K562 (cell line): Measurements from ENCODE around the gene GPR135. TPM values are rescaled to one million over a fixed set of nuclear protein-coding genes. Genes with fewer than 3 reads are reported as not detected.

Experiments
- ATAC-seq: fragments of 200-7000 bp; cut with Tn5 transposase; 3 replicates; pipeline ENCODE4 v1.9.1; 2020; ENCODE audit warnings: moderate library complexity
- BruUV-seq: library from RNA; stranded (reverse); fragments of 400-500 nt; replicated peaks from 2 replicates; lab custom pipeline; 2021; lab: Mats Ljungman, UMichigan
- CTCF ChIA-PET: fragments of 300-600 bp; formaldehyde crosslinking; extraction: SDS; loops from one replicate; lab custom pipeline; 2021; ENCODE audit warnings: low intra/inter-chr PET ratio; lab: Yijun Ruan, JAX
- POLR2A ChIA-PET: fragments of 300-600, 350-650 bp; sonication (Branson Sonifier 250); formaldehyde crosslinking; extraction: SDS; loops from one replicate; lab custom pipeline; 2021; ENCODE audit warnings: antibody characterized with exemption, inconsistent platforms; lab: Yijun Ruan, JAX
- DNase-seq, 4 experiments: peaks; one replicate each; pipeline versions ENCODE4 v3.0.0 to v3.0.0-alpha.2; 2011 to 2018; ENCODE audit warnings: low spot score in 3 of 4, mixed read lengths in 3 of 4; ENCODE audit errors: extremely low read depth in 1 of 4
- FAIRE-seq: peaks from 2 replicates; lab custom pipeline; 2011; peaks lifted over from hg19 to GRCh38; lab: Jason Lieb, UNC
- H2AFZ ChIP-seq: 2 replicates; pipeline ENCODE4 v1.6.0; 2011; ENCODE audit warnings: low read depth, low read length, control low read depth, inconsistent platforms
- H3K27ac ChIP-seq: fragments of 200-600 bp; 3 replicates; pipeline ENCODE4 v1.8.0; 2011; ENCODE audit warnings: low read depth, mild to moderate bottlenecking, control low read depth, inconsistent platforms, low read length, moderate library complexity, mixed read lengths; ENCODE audit errors: extremely low read depth
- H3K27me3 ChIP-seq, 2 experiments: fragments of 300-600 bp in 1 of 2; 2 replicates in 1 of 2; 3 replicates in 1 of 2; pipeline versions ENCODE4 v1.6.0 to v1.8.0; 2011; ENCODE audit warnings: inconsistent platforms in 2 of 2, low read length in 2 of 2, mild to moderate bottlenecking in 1 of 2, mixed read lengths in 1 of 2, moderate library complexity in 1 of 2; ENCODE audit not compliant: control insufficient read depth in 2 of 2, insufficient read depth in 2 of 2
- H3K36me3 ChIP-seq: fragments of 300-600 bp; 3 replicates; pipeline ENCODE4 v1.8.0; 2011; ENCODE audit warnings: mild to moderate bottlenecking, low read length, inconsistent platforms; ENCODE audit not compliant: control insufficient read depth, insufficient read depth
- H3K4me1 ChIP-seq, 2 experiments: fragments of 200-600 bp in 1 of 2; replicated peaks in 1 of 2; 2 replicates in 1 of 2; 3 replicates in 1 of 2; pipeline versions ENCODE4 v1.5.1 to v1.8.0; 2011; ENCODE audit warnings: inconsistent platforms in 2 of 2, low read length in 2 of 2, mild to moderate bottlenecking in 1 of 2, mixed read lengths in 1 of 2, moderate library complexity in 1 of 2; ENCODE audit not compliant: control insufficient read depth in 2 of 2, insufficient read depth in 2 of 2
- H3K4me2 ChIP-seq: 2 replicates; pipeline ENCODE4 v1.6.1; 2011; ENCODE audit warnings: low read length, control low read depth, inconsistent platforms, mixed read lengths; ENCODE audit not compliant: insufficient read depth
- H3K4me3 ChIP-seq: fragments of 200-600 bp; sonication (generic), shearing (Covaris generic); 2 replicates; pipeline ENCODE4 v1.5.1; 2016; ENCODE audit warnings: control low read depth, inconsistent platforms
- H3K79me2 ChIP-seq: fragments of 200-600 bp; 3 replicates; pipeline ENCODE4 v1.8.0; 2011; ENCODE audit warnings: low read length, inconsistent platforms; ENCODE audit not compliant: control insufficient read depth, insufficient read depth
- H3K9ac ChIP-seq, 2 experiments: 2 replicates each; pipeline versions ENCODE4 v1.6.0 to v1.6.1; 2011; ENCODE audit warnings: low read depth in 2 of 2, low read length in 2 of 2, control low read depth in 1 of 2, inconsistent platforms in 1 of 2, mild to moderate bottlenecking in 1 of 2, mixed read lengths in 1 of 2; ENCODE audit not compliant: insufficient read depth in 1 of 2
- H3K9me1 ChIP-seq: one replicate; pipeline ENCODE4 v1.6.0; 2011; ENCODE audit warnings: inconsistent platforms, mild to moderate bottlenecking, low read length, moderate library complexity; ENCODE audit not compliant: control insufficient read depth, insufficient read depth
- H3K9me3 ChIP-seq: replicated peaks from 2 replicates; pipeline ENCODE4 v1.5.1; 2011; ENCODE audit warnings: low read depth, low read length, inconsistent platforms; ENCODE audit not compliant: control insufficient read depth, insufficient read depth
- H4K20me1 ChIP-seq: replicated peaks from 2 replicates; pipeline ENCODE4 v1.6.1; 2011; ENCODE audit warnings: low read length, inconsistent platforms, mixed read lengths; ENCODE audit not compliant: control insufficient read depth, insufficient read depth
- CEBPB ChIP-seq: fragments of 450-650 bp; IDR thresholded peaks from 2 replicates; pipeline ENCODE4 v1.6.1; 2016; ENCODE audit warnings: missing genetic modification characterization, missing compliant biosample characterization
- RBM25 ChIP-seq: fragments of 200-400 bp; formaldehyde crosslinking; IDR thresholded peaks from 2 replicates; pipeline ENCODE4 v1.6.1; 2018; ENCODE audit warnings: low read length, low read depth, moderate library complexity; ENCODE audit not compliant: severe bottlenecking
- ZBTB8A ChIP-seq: fragments of 450-650 bp; IDR thresholded peaks from 2 replicates; pipeline ENCODE4 v1.6.1; 2018; ENCODE audit warnings: mild to moderate bottlenecking, moderate library complexity; ENCODE audit not compliant: partially characterized antibody
- ZNF277 ChIP-seq: fragments of 250-450 bp; sonication (Bioruptor Pico); IDR thresholded peaks from 2 replicates; pipeline ENCODE4 v1.8.0; 2022; ENCODE audit warnings: inconsistent platforms, mild to moderate bottlenecking, moderate library complexity, borderline replicate concordance
- WGBS: fragments of 100-300 bp; shearing (Covaris generic); methylation state at CpG from one replicate; pipeline ENCODE4 v1.1.6; 2016; ENCODE audit warnings: low coverage, mixed read lengths; ENCODE audit not compliant: insufficient coverage; ENCODE audit errors: missing lambda C conversion rate; 5-methylcytosine and 5-hydroxymethylcytosine counted together
- in situ Hi-C: fragments of 300-500 bp; cut with MboI; formaldehyde crosslinking; loops from 4 replicates; pipeline ENCODE4 v1.15.0; 2018; ENCODE audit warnings: inconsistent platforms, mixed read lengths
- intact Hi-C: fragments of 100-400 bp; cut with micrococcal nuclease; formaldehyde crosslinking; loops from 2 replicates; pipeline ENCODE4 v1.14.2; 2022
- polyA plus RNA-seq, 8 experiments: library from polyadenylated mRNA; depleted of rRNA in 4 of 8; stranded (reverse) in 5 of 8; unstranded in 3 of 8; fragments of >200 nt; fragmentation: Nextera tagmentation in 2 of 8; fragmentation: Illumina TruSeq in 1 of 8; extraction: Ambion mirVana in 2 of 8; extraction: Trizol in 1 of 8; gene quantifications; 2 replicates each; pipeline versions ENCODE4 v1.2.1 to v1.2.3, GENCODE V29; 2011 to 2014; ENCODE audit warnings: inconsistent platforms in 1 of 8, missing spikeins in 1 of 8
- total RNA-seq, 7 experiments: library from RNA; depleted of rRNA in 6 of 7; stranded (reverse); fragments of >200 nt in 6 of 7; fragmentation: Illumina TruSeq in 2 of 7; extraction: Trizol in 2 of 7; gene quantifications; 2 replicates each; pipeline versions ENCODE4 v1.2.1 to v1.2.3, GENCODE V29; 2011 to 2021; ENCODE audit warnings: low replicate concordance in 1 of 7

The GPR135 gene
- total and polyA plus RNA-seq, 9 of the 15 experiments (the other 6 are each of a cell fraction or from before 2014, with no cell fraction given), result 0.06 to 1.6 (median 1.0) TPM

- no peak overlapping the region for H3K9ac ChIP-seq
- H3K9me1 ChIP-seq, result no peaks in the 10 kb centered on the region
- DNase-seq (no peak), ATAC-seq (no peak), FAIRE-seq (no peak)
- in situ Hi-C loops (no loop called here), intact Hi-C loops (no loop called here)
- POLR2A ChIA-PET, result no interaction called here
- H2AFZ ChIP-seq, result no peak overlapping the region
- no peak overlapping the region for H3K4me3 ChIP-seq
- H3K36me3 ChIP-seq, result peaks cover 59% of the 10 kb centered on the region
- TF ChIP-seq ZBTB8A (no peak), RBM25 (peak; percentile 53), ZNF277 (CRISPR knock-in tag) (no peak), CEBPB (tag) (peak; percentile 22; the same call in 1 of the 2 replicates)
- H3K27ac ChIP-seq, result no peak overlapping the region
- H3K4me1 ChIP-seq, result peaks cover 4 to 20% of the 10 kb centered on the region in 2 experiments; a peak in 3 of 5 replicates
- BruUV-seq, result no TSS peak
- WGBS, result 89% methylated on average over 3 of the region's 3 CpGs
- H3K4me2 ChIP-seq, result no peak overlapping the region
- no peaks in the 10 kb centered on the region for H3K27me3 ChIP-seq
- no peaks in the 10 kb centered on the region for H3K9me3 ChIP-seq
- CTCF ChIA-PET, result no interaction called here
- no peaks in the 10 kb centered on the region; the same call in none of the 2 replicates for H4K20me1 ChIP-seq
- peaks cover 36% of the 10 kb centered on the region for H3K79me2 ChIP-seq
Observed at GRCh38 chr14:59478540-59478939, 13.4 kb upstream of the GPR135 start.
